Measurements from ENCODE around the gene ARHGEF16. TPM values are rescaled to one million over a fixed set of nuclear protein-coding genes. Genes with fewer than 3 reads are reported as not detected.

The ARHGEF16 gene
- 10 to 100 TPM in 1 of 4 donors, 1 to 10 TPM in 1, under 1 TPM in 2; 0.17 to 19.6 (median 2.0) TPM for total RNA-seq

- TF ChIP-seq CTCF (IDR thresholded peaks at IDR 0.05; ENCODE audit: low read depth) = no peak
These were observed at the start of gene ARHGEF16 for GRCh38 chr1:3453891-3454810. TSS of gene ARHGEF16 (plus strand) at chr1:3454665. CDS start at chr1:3463085, 8,420 bp downstream.

- TF ChIP-seq CTCF (IDR thresholded peaks at IDR 0.05; ENCODE audit: low read depth) = no peak
These were observed 49.7 kb upstream of the ARHGEF16 start for GRCh38 chr1:3404801-3405200.

- TF ChIP-seq CTCF (IDR thresholded peaks at IDR 0.05; ENCODE audit: low read depth) = no peak
These were observed 49.0 kb upstream of the ARHGEF16 start for GRCh38 chr1:3405491-3405890.

GRCh38 chr1:3405974-3406867 is 48.2 kb upstream of the ARHGEF16 start:
- TF ChIP-seq CTCF (IDR thresholded peaks at IDR 0.05; ENCODE audit: low read depth) = no peak

- TF ChIP-seq CTCF (IDR thresholded peaks at IDR 0.05; ENCODE audit: low read depth) = no peak
These were observed 47.4 kb upstream of the ARHGEF16 start for GRCh38 chr1:3407021-3407420.

- no peak for TF ChIP-seq CTCF (IDR thresholded peaks at IDR 0.05; ENCODE audit: low read depth)
These were observed 45.7 kb upstream of the ARHGEF16 start for GRCh38 chr1:3408751-3409266.

All from subcutaneous adipose tissue (tissue), 4 donors.